Trophoblast cell (in vitro differentiated cells and primary cell): Measurements from ENCODE around the gene AGPAT3.

Experiments
- DNase-seq, 2 donors: peaks; one replicate each; pipeline ENCODE4 v3.0.0-alpha.2; 2016
- H2AFZ ChIP-seq: 2 replicates; pipeline ENCODE4 v1.6.1; 2013; ENCODE audit warnings: low read length, moderate library complexity, mild to moderate bottlenecking; ENCODE audit not compliant: insufficient read depth, poor library complexity
- H2AK5ac ChIP-seq: 2 replicates; pipeline ENCODE4 v1.6.1; 2013; ENCODE audit warnings: mild to moderate bottlenecking, low read length
- H2BK120ac ChIP-seq: 2 replicates; pipeline ENCODE4 v1.6.1; 2013; ENCODE audit warnings: low read length, mild to moderate bottlenecking, moderate library complexity; ENCODE audit not compliant: insufficient read depth, poor library complexity
- H2BK12ac ChIP-seq: 2 replicates; pipeline ENCODE4 v1.6.1; 2013; ENCODE audit warnings: mild to moderate bottlenecking, low read length, moderate library complexity
- H2BK5ac ChIP-seq: 2 replicates; pipeline ENCODE4 v1.6.1; 2013; ENCODE audit warnings: low read length, low read depth, moderate library complexity, mild to moderate bottlenecking; ENCODE audit not compliant: poor library complexity
- H3K14ac ChIP-seq: 2 replicates; pipeline ENCODE4 v1.6.1; 2013; ENCODE audit warnings: mild to moderate bottlenecking, low read length
- H3K18ac ChIP-seq: 2 replicates; pipeline ENCODE4 v1.6.1; 2013; ENCODE audit warnings: mild to moderate bottlenecking, low read length
- H3K23ac ChIP-seq: 2 replicates; pipeline ENCODE4 v1.6.1; 2013; ENCODE audit warnings: low read length
- H3K27ac ChIP-seq: 2 replicates; pipeline ENCODE4 v1.5.1; 2013; ENCODE audit warnings: low read depth, mild to moderate bottlenecking, inconsistent platforms, low read length, moderate library complexity
- H3K27me3 ChIP-seq: 2 replicates; pipeline ENCODE4 v1.6.1; 2013; ENCODE audit warnings: inconsistent platforms, mild to moderate bottlenecking, low read length, moderate library complexity; ENCODE audit not compliant: insufficient read depth
- H3K36me3 ChIP-seq, 2 experiments: 1 replicate in 1 of 2; 2 replicates in 1 of 2; pipeline ENCODE4 v1.6.1; 2013; ENCODE audit warnings: low read length in 2 of 2, mild to moderate bottlenecking in 2 of 2, moderate library complexity in 1 of 2; ENCODE audit not compliant: insufficient read depth in 2 of 2, control insufficient read depth in 1 of 2
- H3K4ac ChIP-seq: 2 replicates; pipeline ENCODE4 v1.6.1; 2013; ENCODE audit warnings: low read depth, mild to moderate bottlenecking, low read length, moderate library complexity
- H3K4me1 ChIP-seq, 2 experiments: 1 replicate in 1 of 2; 2 replicates in 1 of 2; pipeline ENCODE4 v1.6.1; 2013; ENCODE audit warnings: low read length in 2 of 2, mild to moderate bottlenecking in 2 of 2, moderate library complexity in 1 of 2; ENCODE audit not compliant: insufficient read depth in 2 of 2, control insufficient read depth in 1 of 2
- H3K4me2 ChIP-seq: 2 replicates; pipeline ENCODE4 v1.6.1; 2013; ENCODE audit warnings: inconsistent platforms, mild to moderate bottlenecking, low read length, moderate library complexity
- H3K4me3 ChIP-seq: 2 replicates; pipeline ENCODE4 v1.5.1; 2013; ENCODE audit warnings: mild to moderate bottlenecking, low read depth, low read length, inconsistent platforms
- H3K79me1 ChIP-seq: one replicate; pipeline ENCODE4 v1.6.1; 2013; ENCODE audit warnings: low read length
- H3K79me2 ChIP-seq: 2 replicates; pipeline ENCODE4 v1.6.1; 2013; ENCODE audit warnings: low read length, mild to moderate bottlenecking; ENCODE audit not compliant: control insufficient read depth, insufficient read depth, poor library complexity
- H3K9ac ChIP-seq: 2 replicates; pipeline ENCODE4 v1.6.1; 2013; ENCODE audit warnings: mild to moderate bottlenecking, low read length
- H3K9me3 ChIP-seq: 2 replicates; pipeline ENCODE4 v1.6.1; 2013; ENCODE audit warnings: low read depth, mild to moderate bottlenecking, control low read depth, inconsistent platforms, low read length; ENCODE audit not compliant: insufficient read depth
- H4K12ac ChIP-seq: 2 replicates; pipeline ENCODE4 v1.6.1; 2013; ENCODE audit warnings: low read depth, mild to moderate bottlenecking, low read length, moderate library complexity
- H4K8ac ChIP-seq: 2 replicates; pipeline ENCODE4 v1.6.1; 2013; ENCODE audit warnings: low read depth, mild to moderate bottlenecking, low read length, moderate library complexity
- H4K91ac ChIP-seq: one replicate; pipeline ENCODE4 v1.6.1; 2013; ENCODE audit warnings: low read depth, mild to moderate bottlenecking, low read length, moderate library complexity
- WGBS: extraction: QIAGEN DNeasy Blood & Tissue Kit; methylation state at CpG from one replicate; pipeline ENCODE4 v1.1.7; 2013; ENCODE audit warnings: missing lambda C conversion rate; ENCODE audit not compliant: insufficient read length, insufficient coverage; ENCODE audit errors: extremely low coverage; 5-methylcytosine and 5-hydroxymethylcytosine counted together

The AGPAT3 gene

GRCh38 chr21:43974791-43975468 is 109.9 kb downstream of the AGPAT3 start:
- Histone ChIP-seq H3K36me3 (no peaks in the 10 kb centered on the region), H3K4me3 (peak overlapping the region; percentile 22), H3K79me1 (no peaks in the 10 kb centered on the region), H3K18ac (no peak overlapping the region), H4K8ac (no peak overlapping the region), H2BK120ac (no peak overlapping the region), H3K4ac (no peak overlapping the region), H2AFZ (no peak overlapping the region), H3K9ac (no peak overlapping the region), H3K27me3 (no peaks in the 10 kb centered on the region), H3K27ac (no peak overlapping the region), H4K91ac (no peak overlapping the region), H3K4me2 (no peak overlapping the region), H3K79me2 (no peaks in the 10 kb centered on the region), H2BK5ac (no peak overlapping the region), H3K4me1 (no peaks in the 10 kb centered on the region), H3K14ac (no peak overlapping the region), H3K9me3 (peaks cover 2% of the 10 kb centered on the region), H2BK12ac (no peak overlapping the region), H4K12ac (no peak overlapping the region), H3K23ac (peak overlapping the region; percentile 52), H2AK5ac (no peak overlapping the region)
- DNase-seq: no peak
- no CpG with 5 or more reads among the region's 16 CpGs for WGBS

- H3K9ac ChIP-seq: no peak overlapping the region
- H2BK5ac ChIP-seq: no peak overlapping the region
- no peak overlapping the region for H2AK5ac ChIP-seq
- H2BK120ac ChIP-seq: no peak overlapping the region
- H2BK12ac ChIP-seq: no peak overlapping the region
- H3K23ac ChIP-seq: no peak overlapping the region
- H3K79me1 ChIP-seq: no peaks in the 10 kb centered on the region
- no peak overlapping the region for H2AFZ ChIP-seq
- H3K36me3 ChIP-seq: no peaks in the 10 kb centered on the region
- no peaks in the 10 kb centered on the region for H3K79me2 ChIP-seq
- no peaks in the 10 kb centered on the region for H3K27me3 ChIP-seq
- peak overlapping the region; percentile 45 for H3K4me2 ChIP-seq
- H4K8ac ChIP-seq: no peak overlapping the region
- WGBS: no CpG with 5 or more reads among the region's 24 CpGs
- peak; percentile 57 to 83 for DNase-seq
- H3K4ac ChIP-seq: no peak overlapping the region
- H3K18ac ChIP-seq: no peak overlapping the region
- H4K12ac ChIP-seq: no peak overlapping the region
- no peak overlapping the region for H3K4me3 ChIP-seq
- H3K4me1 ChIP-seq: no peaks in the 10 kb centered on the region
- H3K27ac ChIP-seq: no peak overlapping the region
- no peak overlapping the region for H3K14ac ChIP-seq
- H4K91ac ChIP-seq: no peak overlapping the region
- peaks cover 2% of the 10 kb centered on the region for H3K9me3 ChIP-seq
These were observed 110.6 kb downstream of the AGPAT3 start for GRCh38 chr21:43975469-43976098.

- no peak overlapping the region for H3K14ac ChIP-seq
- no peaks in the 10 kb centered on the region for H3K27me3 ChIP-seq
- H3K4me2 ChIP-seq: no peak overlapping the region
- no peak overlapping the region for H2AK5ac ChIP-seq
- H3K9me3 ChIP-seq: peaks cover 2% of the 10 kb centered on the region
- no peak overlapping the region for H3K9ac ChIP-seq
- H2BK5ac ChIP-seq: no peak overlapping the region
- H2BK12ac ChIP-seq: no peak overlapping the region
- no peak overlapping the region for H3K18ac ChIP-seq
- no peak overlapping the region for H4K91ac ChIP-seq
- no peaks in the 10 kb centered on the region for H3K36me3 ChIP-seq
- no peak overlapping the region for H2AFZ ChIP-seq
- H4K8ac ChIP-seq: no peak overlapping the region
- no peaks in the 10 kb centered on the region for H3K79me2 ChIP-seq
- H3K4me3 ChIP-seq: no peak overlapping the region
- no peak for DNase-seq
- WGBS: no CpG with 5 or more reads among the region's 9 CpGs
- H3K79me1 ChIP-seq: no peaks in the 10 kb centered on the region
- no peak overlapping the region for H3K27ac ChIP-seq
- no peak overlapping the region for H4K12ac ChIP-seq
- H3K23ac ChIP-seq: no peak overlapping the region
- no peaks in the 10 kb centered on the region for H3K4me1 ChIP-seq
- no peak overlapping the region for H3K4ac ChIP-seq
- H2BK120ac ChIP-seq: no peak overlapping the region
These were observed 111.6 kb downstream of the AGPAT3 start for GRCh38 chr21:43976661-43977060.

GRCh38 chr21:43978060-43978459 is 113.0 kb downstream of the AGPAT3 start:
- no peaks in the 10 kb centered on the region for H3K27me3 ChIP-seq
- no CpG with 5 or more reads among the region's 10 CpGs for WGBS
- H2BK120ac ChIP-seq: no peak overlapping the region
- no peak overlapping the region for H4K8ac ChIP-seq
- H4K12ac ChIP-seq: no peak overlapping the region
- no peak overlapping the region for H2BK5ac ChIP-seq
- no peak overlapping the region for H4K91ac ChIP-seq
- no peak overlapping the region for H3K4me2 ChIP-seq
- H2BK12ac ChIP-seq: no peak overlapping the region
- no peaks in the 10 kb centered on the region for H3K4me1 ChIP-seq
- no peak overlapping the region for H3K23ac ChIP-seq
- no peak overlapping the region for H3K14ac ChIP-seq
- peaks cover 2% of the 10 kb centered on the region for H3K9me3 ChIP-seq
- H2AK5ac ChIP-seq: no peak overlapping the region
- no peak overlapping the region for H3K9ac ChIP-seq
- no peak overlapping the region for H3K27ac ChIP-seq
- H3K4me3 ChIP-seq: no peak overlapping the region
- no peaks in the 10 kb centered on the region for H3K79me2 ChIP-seq
- H3K79me1 ChIP-seq: no peaks in the 10 kb centered on the region
- no peak overlapping the region for H3K4ac ChIP-seq
- no peak overlapping the region for H2AFZ ChIP-seq
- DNase-seq: no peak
- no peaks in the 10 kb centered on the region for H3K36me3 ChIP-seq
- H3K18ac ChIP-seq: no peak overlapping the region
